Superior temporal gyrus (tissue), 1 donor: Measurements from ENCODE around the gene NUDT9.

Experiments
- DNase-seq: peaks from one replicate; pipeline ENCODE4 v3.0.0-alpha.2; 2016; ENCODE audit errors: extremely low spot score

Gene NUDT9

GRCh38 chr4:87506974-87507701 lies 84.8 kb downstream of the NUDT9 start:
- no peak for DNase-seq
